ENCODE results near the gene FOXL2. TPM values are rescaled to one million over a fixed set of nuclear protein-coding genes. Genes with fewer than 3 reads are reported as not detected.

Gene FOXL2
- total and polyA plus RNA-seq, 9 of the 15 experiments (the other 6 are each of a cell fraction or from before 2014, with no cell fraction given), result 0.27 to 22.1 (median 3.2) TPM

- no peak for TF ChIP-seq HDGF (IDR thresholded peaks at IDR 0.05)
- no peak for TF ChIP-seq VEZF1 (CRISPR knock-in tag; IDR thresholded peaks at IDR 0.05)
- TF ChIP-seq DMBX1 (CRISPR knock-in tag; IDR thresholded peaks at IDR 0.05; ENCODE audit: borderline replicate concordance), result peak; percentile 72; the same call in 1 of the 2 replicates
- no peak for TF ChIP-seq RREB1 (CRISPR knock-in tag; IDR thresholded peaks at IDR 0.05)
- TF ChIP-seq OTX1 (CRISPR knock-in tag; IDR thresholded peaks at IDR 0.05), result 0 out of 2 replicates have a peak, but pooled peaks have one; percentile 14
- TF ChIP-seq SMARCE1 (IDR thresholded peaks at IDR 0.05), result peak; percentile 83
- TF ChIP-seq ZNF551 (CRISPR knock-in tag; IDR thresholded peaks at IDR 0.05), result no peak
- TF ChIP-seq ZNF253 (CRISPR knock-in tag; conservative IDR thresholded peaks at IDR 0.05), result no peak
- TF ChIP-seq ZNF174 (CRISPR knock-in tag; IDR thresholded peaks at IDR 0.05), result no peak
- no peak for TF ChIP-seq BCLAF1 (IDR thresholded peaks at IDR 0.05; ENCODE audit: borderline replicate concordance in 1 of 2, control insufficient read depth in 1 of 2, low read depth in 2 of 2, low read length in 1 of 2)
- TF ChIP-seq HMG20A (CRISPR knock-in tag; conservative IDR thresholded peaks at IDR 0.05), result no peak
- TF ChIP-seq IFI16 (CRISPR knock-in tag; IDR thresholded peaks at IDR 0.05), result no peak
- no peak for TF ChIP-seq GTF2A2 (tag; IDR thresholded peaks at IDR 0.05)
- 0 out of 4 replicates have a peak, but pooled peaks of 1 of the 2 experiments have one; percentile 9 for TF ChIP-seq TEAD1 (CRISPR knock-in tag; IDR thresholded peaks at IDR 0.05)
- TF ChIP-seq MAFF (IDR thresholded peaks at IDR 0.05; ENCODE audit: low read length), result no peak
Measured at GRCh38 chr3:138914870-138915502, 32.0 kb downstream of the FOXL2 start (continued).
